ENCODE results near the gene PTPRK. TPM values are rescaled to one million over a fixed set of nuclear protein-coding genes. Genes with fewer than 3 reads are reported as not detected.

PTPRK gene
- total RNA-seq, 2 experiments from 2014 or later, result not detected

GRCh38 chr6:128446497-128446896, 73.9 kb downstream of the PTPRK start:
- H3K4me3 ChIP-seq (ENCODE audit: low read depth, low read length, poor library complexity, severe bottlenecking), result no peak overlapping the region
- TF ChIP-seq CTCF (conservative IDR thresholded peaks at IDR 0.05; ENCODE audit: low read length), result no peak
- TF ChIP-seq EZH2phosphoT487 (IDR thresholded peaks at IDR 0.05; ENCODE audit: borderline replicate concordance, low read depth, low read length), result no peak
- intact Hi-C loops (cut with micrococcal nuclease; ENCODE audit: unreplicated experiment), result no loop called here
- ChIA-PET POLR2A (no interaction called here), CTCF (ENCODE audit: unreplicated experiment) (no interaction called here)
- no peaks in the 10 kb centered on the region for H4K20me1 ChIP-seq (ENCODE audit: insufficient read depth, low read length)
- no peaks in the 10 kb centered on the region for H3K9me2 ChIP-seq (ENCODE audit: insufficient read depth, low read length)
- no peak overlapping the region for H3K27ac ChIP-seq (ENCODE audit: low read depth, low read length, poor library complexity, severe bottlenecking)
- H2AFZ ChIP-seq (ENCODE audit: low read length), result no peak overlapping the region
- no peaks in the 10 kb centered on the region for H3K79me2 ChIP-seq (ENCODE audit: insufficient read depth, low read depth, low read length)
- no peak for DNase-seq (ENCODE audit: low spot score)
- H3K4me1 ChIP-seq (ENCODE audit: insufficient read depth, low read length, poor library complexity, severe bottlenecking), result no peaks in the 10 kb centered on the region
- H3K4me2 ChIP-seq (ENCODE audit: low read length), result no peak overlapping the region
- no peaks in the 10 kb centered on the region for H3K36me3 ChIP-seq (ENCODE audit: insufficient read depth, low read length)
- H3K9me3 ChIP-seq (ENCODE audit: low read length), result no peaks in the 10 kb centered on the region
- no TSS peak for BruUV-seq (replicated peaks)

GRCh38 chr6:128443553-128443952, 76.8 kb downstream of the PTPRK start:
- no peak overlapping the region for H3K4me2 ChIP-seq (ENCODE audit: low read length)
- no peaks in the 10 kb centered on the region for H3K4me1 ChIP-seq (ENCODE audit: insufficient read depth, low read length, poor library complexity, severe bottlenecking)
- intact Hi-C loops (cut with micrococcal nuclease; ENCODE audit: unreplicated experiment), result no loop called here
- POLR2A ChIA-PET, result no interaction called here
- TF ChIP-seq EZH2phosphoT487 (IDR thresholded peaks at IDR 0.05; ENCODE audit: borderline replicate concordance, low read depth, low read length) (no peak), CTCF (conservative IDR thresholded peaks at IDR 0.05; ENCODE audit: low read length) (no peak)
- no peaks in the 10 kb centered on the region for H3K9me3 ChIP-seq (ENCODE audit: low read length)
- H3K79me2 ChIP-seq (ENCODE audit: insufficient read depth, low read depth, low read length), result no peaks in the 10 kb centered on the region
- CTCF ChIA-PET (ENCODE audit: unreplicated experiment), result no interaction called here
- H3K36me3 ChIP-seq (ENCODE audit: insufficient read depth, low read length), result no peaks in the 10 kb centered on the region
- BruUV-seq (replicated peaks), result no TSS peak
- H3K27ac ChIP-seq (ENCODE audit: low read depth, low read length, poor library complexity, severe bottlenecking), result no peak overlapping the region
- H3K4me3 ChIP-seq (ENCODE audit: low read depth, low read length, poor library complexity, severe bottlenecking), result no peak overlapping the region
- H2AFZ ChIP-seq (ENCODE audit: low read length), result no peak overlapping the region
- no peaks in the 10 kb centered on the region for H4K20me1 ChIP-seq (ENCODE audit: insufficient read depth, low read length)
- no peaks in the 10 kb centered on the region for H3K9me2 ChIP-seq (ENCODE audit: insufficient read depth, low read length)
- DNase-seq (ENCODE audit: low spot score), result no peak

GRCh38 chr6:128439627-128440026, 80.8 kb downstream of the PTPRK start:
- no peak overlapping the region for H3K4me3 ChIP-seq (ENCODE audit: low read depth, low read length, poor library complexity, severe bottlenecking)
- H2AFZ ChIP-seq (ENCODE audit: low read length), result no peak overlapping the region
- no peaks in the 10 kb centered on the region for H3K4me1 ChIP-seq (ENCODE audit: insufficient read depth, low read length, poor library complexity, severe bottlenecking)
- intact Hi-C loops (cut with micrococcal nuclease; ENCODE audit: unreplicated experiment), result no loop called here
- no peak overlapping the region for H3K27ac ChIP-seq (ENCODE audit: low read depth, low read length, poor library complexity, severe bottlenecking)
- no peaks in the 10 kb centered on the region for H4K20me1 ChIP-seq (ENCODE audit: insufficient read depth, low read length)
- CTCF ChIA-PET (ENCODE audit: unreplicated experiment), result no interaction called here
- DNase-seq (ENCODE audit: low spot score), result no peak
- H3K9me2 ChIP-seq (ENCODE audit: insufficient read depth, low read length), result no peaks in the 10 kb centered on the region
- H3K4me2 ChIP-seq (ENCODE audit: low read length), result no peak overlapping the region
- TF ChIP-seq CTCF (conservative IDR thresholded peaks at IDR 0.05; ENCODE audit: low read length) (no peak), EZH2phosphoT487 (IDR thresholded peaks at IDR 0.05; ENCODE audit: borderline replicate concordance, low read depth, low read length) (no peak)
- H3K79me2 ChIP-seq (ENCODE audit: insufficient read depth, low read depth, low read length), result no peaks in the 10 kb centered on the region
- POLR2A ChIA-PET, result no interaction called here
- no peaks in the 10 kb centered on the region for H3K9me3 ChIP-seq (ENCODE audit: low read length)
- BruUV-seq (replicated peaks), result no TSS peak
- no peaks in the 10 kb centered on the region for H3K36me3 ChIP-seq (ENCODE audit: insufficient read depth, low read length)
